ENCODE data around the gene UNC93A.
"Not testable (repeated sequence)": the region's sequence is repeated elsewhere in the genome, so short reads cannot be mapped to it uniquely, and the experiment has no call there.

UNC93A gene

GRCh38 chr6:167290786-167291622 lies at the start of gene UNC93A:
Gene UNC93A (plus strand): TSS chr6:167291315. CDS start chr6:167291490, 175 bp downstream.
- no peak for DNase-seq

DNA sequence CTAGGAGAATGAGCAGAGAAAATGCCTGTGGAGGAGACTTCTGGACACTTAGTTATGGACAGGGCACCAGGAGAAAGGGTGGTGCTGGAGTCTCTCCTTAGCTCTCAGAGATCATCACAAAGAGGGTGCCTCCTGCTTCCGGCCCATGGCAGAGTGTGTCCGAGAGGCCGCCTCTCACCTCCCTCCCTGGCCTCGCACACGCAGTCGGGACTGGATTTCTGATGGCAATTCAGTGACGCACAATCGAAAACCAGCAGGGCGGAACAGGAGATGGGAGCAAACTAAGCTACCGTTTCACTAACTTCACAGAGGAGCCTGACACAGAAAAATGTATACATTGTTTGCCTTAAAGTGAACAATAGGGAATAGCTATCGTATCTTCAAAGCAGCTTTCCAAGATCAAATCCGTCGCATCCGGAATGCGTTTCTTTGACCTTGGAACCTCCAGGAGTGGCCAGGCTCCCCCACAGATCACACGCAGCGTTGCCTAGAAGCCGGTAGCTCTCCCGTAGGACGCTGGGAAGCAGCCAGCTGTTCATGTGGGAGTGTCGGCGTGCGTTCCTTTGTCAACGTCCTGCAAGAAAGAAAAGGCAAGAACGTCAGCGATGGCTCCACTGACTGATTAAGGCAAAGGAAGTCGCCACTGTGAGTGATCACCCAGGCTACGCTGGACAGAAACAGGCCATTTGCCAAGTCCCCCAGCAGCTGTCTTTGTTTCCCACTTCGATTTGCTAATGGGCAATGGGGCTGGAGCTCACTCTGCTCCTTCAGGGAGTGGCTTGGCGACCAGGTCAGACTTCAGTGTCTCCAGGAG lies 49.6 kb upstream of the UNC93A start:
- DNase-seq, result not testable (repeated sequence)

DNA sequence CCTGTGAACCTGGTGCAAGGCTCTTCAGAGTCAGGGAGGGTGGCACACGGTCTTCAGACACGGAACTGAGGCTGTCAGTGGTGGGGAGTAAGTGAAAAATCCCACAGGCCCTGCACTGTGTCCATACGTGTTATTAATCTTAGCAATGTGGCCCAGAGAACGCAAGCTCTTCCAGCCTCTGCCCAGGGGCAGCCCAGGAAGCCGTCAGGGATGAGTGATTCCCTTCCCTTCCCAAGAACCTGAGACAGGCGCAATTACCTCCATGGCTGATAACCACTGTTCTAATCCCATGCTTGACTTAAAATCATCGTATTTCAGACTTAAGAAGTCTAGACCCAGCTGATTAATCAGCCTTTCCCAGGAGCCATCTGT lies 49.0 kb upstream of the UNC93A start:
- DNase-seq, result not testable (repeated sequence)

- not testable (repeated sequence) for DNase-seq
Measured at GRCh38 chr6:167242511-167243051, 48.5 kb upstream of the UNC93A start.

DNA sequence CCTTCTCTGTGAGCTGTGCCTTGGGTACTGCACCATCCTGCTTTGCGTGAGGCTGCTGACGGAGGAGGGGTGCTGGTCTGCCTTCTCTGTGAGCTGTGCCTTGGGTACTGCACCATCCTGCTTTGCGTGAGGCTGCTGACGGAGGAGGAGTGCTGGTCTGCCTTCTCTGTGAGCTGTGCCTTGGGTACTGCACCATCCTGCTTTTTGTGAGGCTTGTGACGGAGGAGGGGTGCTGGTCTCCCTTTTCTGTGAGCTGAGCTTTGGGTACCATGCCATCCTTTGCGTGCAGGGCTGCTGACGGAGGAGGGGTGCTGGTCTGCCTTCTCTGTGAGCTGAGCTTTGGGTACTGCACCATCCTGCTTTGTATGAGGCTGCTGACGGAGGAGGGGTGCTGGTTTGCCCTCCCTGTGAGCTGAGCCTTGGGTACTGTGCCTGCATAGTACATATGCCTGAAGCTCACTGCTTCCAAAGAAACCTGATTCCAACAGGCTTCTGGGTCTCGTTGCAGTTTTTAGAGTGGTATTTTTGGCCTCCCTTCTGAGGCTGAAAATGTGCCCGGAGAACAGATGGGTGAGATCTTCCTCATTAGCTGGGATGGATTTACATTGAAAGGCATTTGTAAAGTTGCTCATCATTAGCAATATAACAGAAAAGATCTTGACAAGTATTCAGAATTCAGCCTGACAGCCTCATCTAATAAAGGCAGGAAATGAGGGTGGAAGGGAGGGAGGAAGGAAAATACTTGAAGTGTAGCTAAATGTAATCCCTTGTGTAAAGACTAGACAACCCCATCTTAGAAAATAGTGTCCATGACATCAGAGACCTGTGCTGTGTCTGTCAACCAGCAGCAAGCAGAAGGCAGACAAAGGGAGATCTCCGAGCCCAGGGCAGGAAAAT lies 46.8 kb upstream of the UNC93A start:
- DNase-seq, result no peak

- no peak for DNase-seq
Measured at GRCh38 chr6:167244991-167245390, 46.1 kb upstream of the UNC93A start.

DNA sequence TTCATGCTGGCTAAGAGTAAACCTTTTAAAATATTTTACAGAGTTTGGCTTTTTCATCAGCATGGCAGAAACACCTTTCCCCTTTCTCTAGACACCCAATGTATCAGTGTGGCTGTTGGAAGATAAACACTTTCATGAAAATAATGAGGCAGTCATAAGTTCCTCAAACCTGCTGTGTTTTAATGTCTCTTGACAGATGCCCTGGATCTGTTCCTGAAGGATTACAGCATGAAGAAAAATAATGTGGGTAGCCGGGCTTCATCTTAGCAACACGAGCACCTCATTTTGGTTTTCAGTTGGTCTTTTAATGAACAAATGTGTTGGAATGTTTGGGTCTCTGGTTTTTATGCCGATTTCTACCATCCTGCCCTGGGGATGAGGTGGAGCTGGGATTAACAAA lies 45.5 kb upstream of the UNC93A start:
- DNase-seq, result no peak

- DNase-seq, result no peak
Measured at GRCh38 chr6:167247814-167248595, 43.1 kb upstream of the UNC93A start.

- DNase-seq, result not testable (repeated sequence)
Measured at GRCh38 chr6:167248878-167249455, 42.1 kb upstream of the UNC93A start.

- DNase-seq, result no peak
Measured at GRCh38 chr6:167252271-167252670, 38.8 kb upstream of the UNC93A start.

- DNase-seq, result no peak
Measured at GRCh38 chr6:167255918-167256553, 35.1 kb upstream of the UNC93A start.

- no peak for DNase-seq
Measured at GRCh38 chr6:167258646-167259045, 32.5 kb upstream of the UNC93A start.

DNA sequence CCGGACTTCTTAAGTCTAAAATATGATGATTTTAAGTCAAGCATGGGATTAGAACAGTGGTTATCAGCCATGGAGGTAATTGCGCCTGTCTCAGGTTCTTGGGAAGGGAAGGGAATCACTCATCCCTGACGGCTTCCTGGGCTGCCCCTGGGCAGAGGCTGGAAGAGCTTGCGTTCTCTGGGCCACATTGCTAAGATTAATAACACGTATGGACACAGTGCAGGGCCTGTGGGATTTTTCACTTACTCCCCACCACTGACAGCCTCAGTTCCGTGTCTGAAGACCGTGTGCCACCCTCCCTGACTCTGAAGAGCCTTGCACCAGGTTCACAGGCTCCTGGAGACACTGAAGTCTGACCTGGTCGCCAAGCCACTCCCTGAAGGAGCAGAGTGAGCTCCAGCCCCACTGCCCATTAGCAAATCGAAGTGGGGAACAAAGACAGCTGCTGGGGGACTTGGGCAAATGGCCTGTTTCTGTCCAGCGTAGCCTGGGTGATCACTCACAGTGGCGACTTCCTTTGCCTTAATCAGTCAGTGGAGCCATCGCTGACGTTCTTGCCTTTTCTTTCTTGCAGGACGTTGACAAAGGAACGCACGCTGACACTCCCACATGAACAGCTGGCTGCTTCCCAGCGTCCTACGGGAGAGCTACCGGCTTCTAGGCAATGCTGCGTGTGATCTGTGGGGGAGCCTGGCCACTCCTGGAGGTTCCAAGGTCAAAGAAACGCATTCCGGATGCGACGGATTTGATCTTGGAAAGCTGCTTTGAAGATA lies 24.9 kb upstream of the UNC93A start:
- DNase-seq, result not testable (repeated sequence)

DNA sequence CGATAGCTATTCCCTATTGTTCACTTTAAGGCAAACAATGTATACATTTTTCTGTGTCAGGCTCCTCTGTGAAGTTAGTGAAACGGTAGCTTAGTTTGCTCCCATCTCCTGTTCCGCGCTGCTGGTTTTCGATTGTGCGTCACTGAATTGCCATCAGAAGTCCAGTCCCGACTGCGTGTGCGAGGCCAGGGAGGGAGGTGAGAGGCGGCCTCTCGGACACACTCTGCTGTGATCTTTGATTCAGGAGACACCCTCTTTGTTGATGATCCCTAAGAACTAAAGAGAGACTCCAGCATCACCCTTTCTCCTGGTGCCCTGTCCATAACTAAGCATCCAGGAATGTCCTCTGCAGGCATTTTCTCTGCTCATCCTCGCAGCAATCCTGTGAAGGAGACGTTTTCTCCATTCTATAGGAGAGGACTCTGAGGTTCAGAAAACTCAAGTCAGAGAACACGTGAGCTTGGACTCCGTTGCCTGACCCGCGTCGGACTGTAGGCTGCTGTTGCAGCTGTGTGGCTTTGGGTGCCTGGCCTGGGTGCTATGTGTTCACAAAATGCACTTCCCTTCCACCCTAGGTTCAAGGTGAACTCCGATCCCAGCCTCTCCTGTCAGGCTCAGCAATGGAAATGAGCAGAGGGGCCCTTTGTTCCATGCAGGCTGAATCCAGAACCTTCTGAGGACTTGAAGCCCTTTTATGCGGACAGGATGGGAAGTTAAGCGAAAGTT lies 24.1 kb upstream of the UNC93A start:
- DNase-seq, result no peak

DNA sequence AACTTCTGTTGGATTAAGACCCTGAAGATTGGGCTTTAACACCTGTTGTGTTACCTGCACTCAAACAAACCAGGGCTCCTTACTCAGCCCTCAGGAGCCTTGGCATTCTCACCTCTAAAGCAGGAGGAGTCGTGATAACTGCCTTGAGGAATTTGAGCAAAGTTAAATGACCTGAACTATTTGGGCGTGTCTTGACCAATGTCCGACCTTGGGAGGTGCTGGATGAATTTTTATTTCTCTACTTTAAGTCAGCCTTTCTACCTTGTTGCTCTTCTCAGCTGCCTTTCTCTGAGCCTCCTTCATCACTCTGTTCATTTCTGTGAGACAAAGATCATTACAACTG lies 23.6 kb upstream of the UNC93A start:
- not testable (repeated sequence) for DNase-seq

- DNase-seq, result no peak
Measured at GRCh38 chr6:167267921-167268401, 23.2 kb upstream of the UNC93A start.

- no peak for DNase-seq
Measured at GRCh38 chr6:167268683-167269280, 22.3 kb upstream of the UNC93A start.

- DNase-seq, result no peak
Measured at GRCh38 chr6:167270499-167271311, 20.4 kb upstream of the UNC93A start.
